ENCODE results near the gene LRRIQ3. TPM values are rescaled to one million over a fixed set of nuclear protein-coding genes. Genes with fewer than 3 reads are reported as not detected.

LRRIQ3 gene
- total and polyA plus RNA-seq, 10 of the 15 experiments (the other 5 are each of a cell fraction or from before 2014, with no cell fraction given): 1.1 to 5.1 (median 2.7) TPM

- CTCF ChIA-PET: interaction anchor here (1.0 kb wide), 1 partner anchor 269 kb away, joined by 3 read pairs; no protein-coding TSS in a partner anchor
- FAIRE-seq (no peak), ATAC-seq (no peak), DNase-seq (ENCODE audit: low read depth, low spot score) (no peak)
- intact Hi-C loops (cut with micrococcal nuclease; ENCODE audit: unreplicated experiment) (loop anchor here (5.0 to 10.0 kb wide), 2 partner anchors 493 to 535 kb away; partner anchors contain the start of genes CRYZ and TYW3), in situ Hi-C loops (cut with MboI) (loop anchor here (5.0 kb wide), 1 partner anchor 533 kb away; the partner anchor contains the start of genes CRYZ and TYW3)
- RAD21 ChIA-PET (ENCODE audit: unreplicated experiment): interaction anchor here (1.0 kb wide), 1 partner anchor 360 kb away, joined by 3 read pairs; no protein-coding TSS in a partner anchor
- Histone ChIP-seq H3K9me3 (replicated peaks; ENCODE audit: control insufficient read depth, insufficient read depth, low read length) (no peaks in the 10 kb centered on the region), H3K4me1 (ENCODE audit: control insufficient read depth, insufficient read depth, low read length) (0 out of 2 replicates have a peak, but pooled peaks cover 5% of the 10 kb centered on the region), H3K27ac (ENCODE audit: control insufficient read depth, insufficient read depth) (no peak overlapping the region), H3K36me3 (ENCODE audit: control insufficient read depth in 2 of 2, insufficient read depth in 2 of 2, low read length in 1 of 2) (no peaks in the 10 kb centered on the region), H3K9ac (ENCODE audit: control insufficient read depth, insufficient read depth, low read length) (no peak overlapping the region), H3K79me2 (ENCODE audit: control insufficient read depth, insufficient read depth, low read length) (no peaks in the 10 kb centered on the region), H3K4me2 (ENCODE audit: control insufficient read depth, insufficient read depth) (peak overlapping the region; percentile 80; the same call in 1 of the 2 replicates), H3K4me3 (peak overlapping the region; percentile 82; the same call in 1 of the 2 replicates), H4K20me1 (ENCODE audit: control insufficient read depth, insufficient read depth) (no peaks in the 10 kb centered on the region), H2AFZ (ENCODE audit: control insufficient read depth, low read depth, low read length) (peak overlapping the region; percentile 26), H3K27me3 (replicated peaks in 1 of 2; ENCODE audit: control insufficient read depth in 2 of 2, insufficient read depth in 2 of 2, low read length in 1 of 2) (no peaks in the 10 kb centered on the region)
- POLR2A ChIA-PET: interaction anchor here (0.6 kb wide), 1 partner anchor 13 kb away, joined by 3 read pairs; no protein-coding TSS in a partner anchor
- SMC1A ChIA-PET (ENCODE audit: uncharacterized antibody, unreplicated experiment): no interaction called here
- WGBS (ENCODE audit: insufficient coverage, insufficient replicate concordance, low lambda C conversion rate, missing lambda C conversion rate): 80% methylated on average over 5 of the region's 5 CpGs
- BruUV-seq (replicated peaks): no TSS peak
- no peak for TF ChIP-seq MLLT1 (IDR thresholded peaks at IDR 0.05)
- TF ChIP-seq JUNB (IDR thresholded peaks at IDR 0.05): no peak
- no peak for TF ChIP-seq ATF3 (IDR thresholded peaks at IDR 0.05; ENCODE audit: borderline replicate concordance, extremely low read depth, low read depth, low read length)
- no peak for TF ChIP-seq MTA2 (IDR thresholded peaks at IDR 0.05; ENCODE audit: low read depth)
- TF ChIP-seq HDGF (IDR thresholded peaks at IDR 0.05): no peak
- no peak for TF ChIP-seq SMAD1 (IDR thresholded peaks at IDR 0.05; ENCODE audit: low read depth, partially characterized antibody)
- TF ChIP-seq GABPA (IDR thresholded peaks at IDR 0.05; ENCODE audit: low read depth): no peak
- TF ChIP-seq ZBTB11 (CRISPR knock-in tag; IDR thresholded peaks at IDR 0.05): no peak
- no peak for TF ChIP-seq SPI1 (IDR thresholded peaks at IDR 0.05; ENCODE audit: borderline replicate concordance, insufficient read depth, low read depth, low read length)
- no peak for TF ChIP-seq E2F8 (IDR thresholded peaks at IDR 0.05; ENCODE audit: low read depth, partially characterized antibody)
- no peak for TF ChIP-seq HDAC6 (IDR thresholded peaks at IDR 0.05; ENCODE audit: unreplicated experiment)
Observed at GRCh38 chr1:74199504-74199903, 1.5 kb upstream of the LRRIQ3 start.
